HuH-7.5 (cell line): ENCODE measurements around the gene SLC8A3.

Source experiments
- DNase-seq: peaks from one replicate; pipeline ENCODE4 v3.0.0; 2011; ENCODE audit warnings: low spot score

Gene SLC8A3

DNA sequence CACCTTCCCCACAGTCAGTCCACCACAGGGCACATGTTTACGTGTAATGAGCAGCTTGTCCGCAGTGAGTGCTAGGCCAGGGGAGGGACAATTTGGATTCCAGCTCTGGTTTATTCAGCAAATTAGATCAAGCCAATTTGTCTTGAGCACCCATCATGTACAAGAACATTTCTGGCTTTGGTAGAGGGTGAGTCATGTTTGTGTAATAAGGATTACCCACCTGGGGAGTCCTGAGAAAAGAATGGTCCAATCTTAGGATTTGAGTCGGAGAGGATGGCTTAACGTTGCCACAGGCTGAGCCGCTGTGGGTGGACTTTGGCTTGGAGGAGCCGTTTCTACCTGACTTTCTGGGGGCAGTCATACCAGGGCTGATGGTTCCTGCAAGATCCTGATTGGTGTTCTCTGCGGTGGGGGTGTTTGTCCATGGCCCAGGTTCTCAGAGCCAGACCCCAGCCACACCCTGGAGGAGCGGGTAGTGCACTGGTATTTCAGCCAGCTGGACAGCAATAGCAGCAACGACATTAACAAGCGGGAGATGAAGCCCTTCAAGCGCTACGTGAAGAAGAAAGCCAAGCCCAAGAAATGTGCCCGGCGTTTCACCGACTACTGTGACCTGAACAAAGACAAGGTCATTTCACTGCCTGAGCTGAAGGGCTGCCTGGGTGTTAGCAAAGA is 165.8 kb downstream of the SLC8A3 start:
- no peak for DNase-seq

DNA sequence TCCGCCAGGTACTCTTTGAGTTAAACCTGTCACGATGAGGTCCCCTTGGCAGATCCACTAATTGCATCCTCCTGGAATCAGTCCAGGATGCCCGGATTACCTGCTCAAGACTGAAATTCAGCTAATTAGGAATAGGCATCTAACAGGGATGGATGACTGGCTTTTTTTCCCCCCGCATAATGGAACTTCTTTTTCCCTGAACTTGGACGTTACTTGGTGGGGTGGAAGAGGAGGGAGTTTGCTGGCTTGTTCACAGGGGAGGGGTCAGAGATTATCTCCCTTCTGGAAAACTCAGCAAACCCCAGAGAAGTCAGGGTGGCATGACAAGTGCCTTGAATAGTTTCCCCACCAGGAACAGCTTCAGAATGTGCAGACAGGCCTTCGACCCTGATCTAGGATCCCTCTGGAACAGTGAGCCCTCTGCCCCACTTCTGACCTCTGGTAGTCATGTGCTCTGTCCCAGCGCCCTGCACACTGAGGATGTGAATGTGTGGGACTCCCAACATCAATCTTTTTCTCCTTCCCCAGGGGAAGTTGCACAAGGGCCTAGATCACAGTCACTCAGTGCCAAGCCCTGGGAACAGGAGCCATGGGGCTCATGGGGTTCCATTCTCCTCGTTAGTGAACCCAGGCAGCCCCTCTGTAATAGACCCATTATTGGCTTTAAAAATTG is 167.1 kb downstream of the SLC8A3 start:
- DNase-seq = no peak

DNA sequence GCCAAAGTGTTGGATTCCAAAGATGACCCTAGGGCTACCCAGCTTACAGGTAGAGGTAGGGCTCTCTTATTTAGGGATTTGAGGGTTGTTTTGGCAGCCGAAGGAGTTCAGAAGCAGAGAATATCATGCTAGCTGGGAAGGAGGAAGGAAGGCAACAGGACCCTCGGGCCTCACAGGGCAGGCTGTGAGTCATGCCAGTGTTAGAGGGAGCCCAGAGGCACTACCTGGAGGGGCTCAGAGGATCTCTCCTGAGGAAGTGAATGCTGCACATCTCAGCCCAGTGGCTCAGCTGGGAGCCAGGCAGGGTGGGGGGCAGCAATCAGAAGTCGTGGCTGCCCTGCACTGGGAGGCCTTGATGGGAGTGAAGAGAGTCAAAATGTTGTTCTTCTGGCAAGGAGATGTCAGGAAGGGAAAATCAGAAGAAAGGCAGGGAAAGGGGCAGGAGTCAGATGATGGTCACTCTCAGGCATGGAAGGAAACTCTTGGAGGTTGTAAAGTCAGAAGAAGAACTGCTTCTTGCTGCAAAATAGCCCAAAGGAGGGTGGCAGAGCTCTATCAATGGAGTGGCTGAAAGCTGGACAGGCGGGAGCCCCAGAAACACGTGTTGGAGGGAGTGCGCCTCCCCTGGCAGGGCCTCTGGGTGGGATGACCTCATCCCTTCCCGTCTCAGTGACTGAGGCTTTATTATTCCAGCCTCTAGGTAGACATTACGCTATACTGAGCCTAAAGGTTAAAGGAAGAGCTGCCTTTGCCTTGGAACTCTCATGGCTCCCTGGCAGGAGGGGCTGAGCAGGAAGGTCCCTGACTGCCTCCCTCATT is 168.2 kb downstream of the SLC8A3 start:
- no peak for DNase-seq

DNA sequence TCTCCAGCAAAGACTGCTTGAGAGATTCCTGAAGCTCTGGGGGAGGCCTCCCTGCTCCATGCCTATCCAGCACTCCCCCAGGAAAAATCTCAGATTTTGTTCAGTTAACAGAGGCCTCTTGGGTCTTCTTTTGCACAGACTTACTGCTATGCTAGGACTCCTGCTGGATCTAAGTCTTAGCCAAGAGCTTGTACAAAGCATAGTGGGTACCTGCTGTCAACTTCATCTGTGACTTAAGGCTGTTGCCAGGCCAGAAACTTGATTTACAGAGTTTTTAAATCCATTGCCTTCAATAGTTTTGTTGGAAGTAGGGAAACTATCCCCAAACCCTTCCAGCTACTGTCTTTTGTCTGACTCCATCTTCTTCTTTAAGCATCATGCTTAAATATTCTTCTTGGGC is 169.1 kb downstream of the SLC8A3 start:
- no peak for DNase-seq

DNA sequence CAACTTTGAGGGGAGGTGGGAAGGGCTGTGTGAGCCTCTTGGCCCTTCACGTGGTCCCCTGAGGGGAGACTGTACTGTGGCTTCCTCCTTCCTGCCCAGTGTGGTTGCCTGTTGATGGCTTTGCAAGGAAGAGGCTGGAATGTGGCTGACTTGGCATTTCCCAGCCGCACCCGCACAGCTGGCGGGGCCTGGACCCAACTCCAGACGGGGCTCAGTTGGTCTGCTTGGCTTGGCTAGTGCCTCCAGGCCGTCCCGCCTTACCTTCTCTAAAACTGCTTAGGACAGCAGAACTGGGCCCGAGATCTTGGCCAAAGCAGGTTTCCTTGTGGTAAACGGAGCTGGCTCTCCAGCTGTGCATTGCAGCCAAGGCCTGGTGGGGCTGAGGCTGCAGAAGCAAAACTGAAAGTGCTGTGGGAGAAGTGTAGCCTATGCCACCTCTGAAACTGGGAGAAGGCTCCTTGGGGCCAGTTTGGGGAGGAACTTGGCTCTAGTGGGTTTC is 170.0 kb downstream of the SLC8A3 start:
- DNase-seq = no peak

DNA sequence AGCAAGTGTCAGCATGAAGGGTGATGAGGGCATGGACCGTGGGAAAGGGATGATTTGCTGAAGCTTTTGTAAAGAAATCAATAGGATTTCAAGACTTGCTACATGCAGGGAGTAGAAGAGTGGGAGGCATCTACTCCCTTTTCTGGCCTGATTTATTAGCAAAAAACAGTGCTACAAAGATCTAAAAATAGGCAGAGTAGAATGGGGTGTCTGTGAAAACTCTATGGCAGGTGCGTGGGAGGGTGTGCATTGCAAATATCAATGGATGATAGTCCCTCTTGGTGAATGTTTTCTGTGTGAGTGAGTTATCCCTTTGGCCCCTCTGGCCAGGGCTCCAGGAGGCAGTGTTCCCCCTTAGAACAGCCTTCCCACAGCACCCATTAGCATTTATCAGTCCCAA is 170.5 kb downstream of the SLC8A3 start:
- no peak for DNase-seq

DNA sequence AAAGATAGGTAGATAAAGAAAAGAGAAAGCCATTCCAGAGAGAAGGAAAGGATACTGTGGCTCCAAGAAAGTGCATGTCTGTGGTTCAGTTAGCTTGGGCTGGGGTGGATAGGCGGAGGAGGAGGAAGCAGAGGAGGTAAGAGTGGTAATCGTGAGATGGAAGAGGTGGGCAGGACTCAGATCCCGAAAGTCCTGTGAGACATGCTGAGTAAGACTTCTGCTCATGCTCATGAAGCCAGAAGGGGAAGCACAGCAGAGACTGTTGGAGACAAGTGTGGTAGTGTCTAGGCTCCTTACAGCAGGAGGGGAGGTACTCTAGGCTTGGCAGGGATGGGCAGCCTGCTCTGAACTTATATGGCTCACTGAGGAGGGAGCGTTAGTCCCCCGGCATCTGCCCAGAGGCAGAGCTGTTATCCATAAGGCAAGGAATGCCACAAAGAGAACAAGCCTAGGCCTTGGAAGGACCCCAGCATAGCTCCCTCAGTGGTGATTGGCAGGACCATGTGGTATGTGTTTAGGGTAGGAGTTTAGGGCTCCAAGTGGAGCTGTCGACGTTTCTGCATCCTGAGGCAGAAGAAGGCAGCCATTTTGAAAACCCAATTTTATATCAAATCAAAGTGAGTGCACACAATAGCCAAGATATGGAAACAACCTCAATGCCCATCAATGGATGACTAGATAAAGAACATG is 174.2 kb downstream of the SLC8A3 start:
- DNase-seq = no peak

DNA sequence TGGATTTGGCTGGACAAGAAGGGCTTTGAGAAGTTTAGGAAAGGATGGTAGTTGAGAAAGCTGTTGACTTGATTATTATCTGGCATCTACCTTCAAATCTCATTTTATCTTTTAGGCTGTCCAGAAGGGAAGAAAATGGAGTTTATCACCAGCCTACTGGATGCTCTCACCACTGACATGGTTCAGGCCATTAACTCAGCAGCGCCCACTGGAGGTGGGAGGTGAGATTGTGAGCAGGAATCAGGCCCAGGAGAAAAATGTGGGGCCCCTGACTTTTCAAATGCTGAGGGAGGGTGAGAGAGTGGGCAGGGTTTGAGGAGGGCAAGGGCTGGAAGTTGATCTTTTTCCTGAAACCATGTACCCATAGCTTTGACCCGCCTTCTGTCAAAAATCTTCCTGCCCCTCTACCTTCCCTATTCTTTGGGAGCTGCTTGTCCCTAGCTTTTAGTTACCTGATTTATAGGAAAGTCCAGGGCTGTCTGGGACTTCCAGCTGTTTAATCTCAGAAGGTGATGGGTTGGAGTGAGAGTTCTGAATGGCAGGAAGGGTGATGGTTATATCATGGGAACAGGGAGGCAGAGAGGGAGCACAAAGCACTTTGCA is 175.4 kb downstream of the SLC8A3 start:
- DNase-seq = peak; percentile 40

DNA sequence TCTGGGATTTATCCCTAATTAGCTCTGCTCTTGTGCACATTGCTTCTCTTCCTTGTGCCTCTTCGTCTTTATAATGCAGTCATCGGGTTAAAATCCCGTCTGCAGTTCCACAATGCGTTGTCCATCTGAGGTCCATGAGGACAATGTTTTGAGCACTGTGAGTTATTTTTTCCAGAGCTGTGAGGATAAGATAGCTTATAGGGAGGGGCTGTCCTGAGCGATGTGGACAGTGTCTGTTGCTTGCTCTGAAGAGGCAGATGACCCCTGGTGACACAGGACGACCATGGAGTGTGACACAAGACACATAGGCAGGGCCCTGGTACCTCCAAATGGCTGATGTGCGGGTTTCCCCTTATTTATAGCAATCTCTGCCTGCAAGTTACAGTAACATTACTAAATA is 177.0 kb downstream of the SLC8A3 start:
- no peak for DNase-seq

DNA sequence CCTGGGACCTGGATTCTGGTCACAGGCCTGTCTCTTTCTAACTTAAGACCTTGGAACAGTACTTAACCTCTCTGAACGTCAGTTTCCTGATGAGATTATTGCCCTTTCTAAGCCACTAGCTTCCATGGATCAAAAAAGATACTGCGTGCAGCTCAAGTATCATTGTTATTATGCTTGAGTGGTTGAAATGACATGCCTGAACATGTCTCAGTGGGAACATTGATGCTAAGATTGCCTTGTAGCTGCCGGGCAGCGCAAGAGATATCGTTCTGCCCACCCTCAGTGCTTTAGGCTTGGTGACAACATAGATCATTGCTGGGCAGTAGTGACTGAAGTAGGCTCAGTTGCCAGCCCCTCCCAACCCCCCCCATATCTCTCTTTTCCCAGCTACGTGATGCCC is 177.7 kb downstream of the SLC8A3 start:
- no peak for DNase-seq

DNA sequence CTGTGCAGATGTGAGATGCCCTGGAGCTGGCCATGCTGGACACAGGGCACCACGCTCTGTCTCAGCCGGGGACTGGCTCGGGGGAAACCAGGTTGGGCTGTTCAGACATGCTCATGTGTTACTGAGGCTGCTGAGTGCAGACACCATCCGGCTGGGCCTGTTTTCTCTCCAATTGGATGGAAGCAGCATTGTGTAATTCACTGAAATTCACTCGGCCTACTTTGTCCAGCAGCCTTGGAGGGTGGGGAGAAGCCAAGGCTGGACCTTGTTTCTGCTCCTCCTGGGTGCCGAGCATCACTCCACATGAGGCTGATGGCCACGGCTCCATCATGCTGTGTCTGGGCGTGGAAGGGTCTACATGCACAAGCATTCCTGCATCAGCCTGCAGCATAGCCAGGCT is 178.8 kb downstream of the SLC8A3 start:
- no peak for DNase-seq

DNA sequence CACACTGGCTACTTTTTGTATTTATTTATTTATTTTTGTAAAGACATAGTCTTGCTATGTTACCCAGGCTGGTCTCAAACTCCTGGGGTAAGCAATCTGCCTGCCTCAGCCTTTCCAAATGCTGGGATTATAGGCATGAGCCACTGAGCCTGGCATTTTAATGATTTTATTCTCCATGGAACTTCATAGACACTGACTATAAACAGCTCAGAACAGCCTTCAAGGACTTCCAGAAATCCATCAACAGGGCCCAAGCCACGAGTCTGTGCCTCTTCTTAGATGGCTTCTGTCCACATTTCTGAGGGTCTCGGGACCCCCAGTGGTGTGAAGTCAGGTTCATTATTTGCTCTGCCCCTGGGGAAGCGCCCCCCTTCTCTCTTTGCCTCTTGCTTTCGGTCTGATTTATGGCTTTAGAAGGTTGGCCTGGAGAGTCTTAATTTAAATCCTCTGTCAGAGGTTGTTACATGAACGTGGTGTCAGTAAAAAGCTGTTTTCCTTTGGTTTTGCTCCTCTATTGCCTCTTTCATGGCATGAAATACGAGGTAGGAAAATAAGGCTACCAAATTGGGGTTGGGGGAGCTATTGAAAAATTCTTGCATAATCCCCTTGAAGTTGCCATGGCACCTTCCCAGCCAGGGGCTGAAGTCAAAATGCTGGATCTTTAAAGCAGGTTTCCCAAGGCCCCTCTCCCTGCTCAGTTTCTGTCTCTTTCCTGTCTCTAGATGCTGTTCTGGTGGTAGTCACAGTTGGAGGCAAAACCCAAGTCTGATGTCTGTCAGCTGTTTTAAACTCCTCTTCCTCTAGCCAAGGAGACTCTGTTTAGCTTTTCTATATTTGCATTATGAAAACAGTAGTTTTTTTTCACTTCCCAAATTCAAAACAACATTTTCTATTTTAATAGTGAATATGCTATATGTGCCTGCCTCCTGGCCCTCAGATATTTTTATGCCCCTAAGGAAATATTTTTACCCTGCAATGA is 180.2 kb downstream of the SLC8A3 start:
- no peak for DNase-seq

DNA sequence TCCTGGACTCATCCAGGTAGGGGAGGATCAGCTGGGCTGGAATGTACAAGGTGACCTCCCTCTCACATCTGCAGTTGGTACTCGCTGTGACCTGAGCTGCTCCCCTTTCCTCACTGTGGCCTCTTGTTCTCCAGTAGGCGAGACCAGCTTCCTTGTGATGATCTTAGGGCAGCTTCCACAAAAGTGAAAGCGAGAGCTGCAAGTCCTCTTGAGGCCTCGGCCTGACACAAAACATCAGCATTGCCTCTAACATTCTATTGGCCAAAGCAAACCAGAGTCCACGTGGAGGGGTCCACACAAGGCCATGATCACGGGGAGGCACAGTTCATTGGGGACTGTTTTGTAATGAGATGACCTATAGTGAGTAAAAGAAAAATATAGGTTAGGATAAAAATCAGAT is 182.1 kb downstream of the SLC8A3 start:
- DNase-seq = no peak

DNA sequence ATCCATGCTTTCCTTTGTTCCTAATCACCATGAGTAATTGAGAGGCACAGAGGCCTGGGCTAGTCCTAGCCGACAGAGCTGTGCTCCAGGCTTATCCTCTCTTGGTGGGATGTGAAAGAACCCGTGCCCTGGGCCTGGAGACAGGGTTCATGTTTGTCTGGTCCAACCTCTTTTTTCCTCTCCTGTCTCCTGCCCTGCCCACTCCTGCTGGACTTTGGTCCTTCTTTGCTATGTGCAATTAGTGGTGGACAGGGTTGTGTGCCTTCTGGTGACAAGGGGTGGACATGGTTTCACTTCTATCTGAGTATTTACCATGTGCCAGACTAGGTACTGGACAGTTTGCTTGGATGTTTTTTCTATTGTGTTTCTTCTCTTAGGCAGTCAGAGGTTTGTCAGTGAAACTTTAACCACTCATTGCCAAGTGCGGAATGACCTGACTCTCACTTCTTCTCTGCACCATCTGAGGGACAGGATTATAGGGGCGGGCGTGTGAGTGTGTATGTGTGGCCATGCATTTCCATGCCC is 183.4 kb downstream of the SLC8A3 start:
- no peak for DNase-seq

DNA sequence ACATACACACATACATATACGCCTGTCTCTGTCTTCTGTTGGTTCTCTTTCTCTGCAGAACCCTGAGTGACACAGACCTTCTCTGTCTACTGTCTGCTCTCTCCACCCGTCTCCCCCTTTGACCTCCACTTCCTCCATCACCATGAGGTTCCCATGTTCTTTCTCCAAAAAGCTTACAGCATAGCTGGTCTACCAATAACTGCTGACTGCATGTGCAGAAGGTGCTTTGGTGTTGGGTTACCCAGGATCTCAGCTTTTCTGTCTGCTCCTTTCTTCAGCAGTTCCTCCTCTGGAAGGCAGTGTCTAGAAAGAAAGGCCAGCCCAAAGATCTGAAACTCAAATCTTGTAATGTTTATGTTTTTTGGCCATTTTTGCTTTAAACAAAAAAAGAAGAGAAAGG is 184.0 kb downstream of the SLC8A3 start:
- no peak for DNase-seq

DNA sequence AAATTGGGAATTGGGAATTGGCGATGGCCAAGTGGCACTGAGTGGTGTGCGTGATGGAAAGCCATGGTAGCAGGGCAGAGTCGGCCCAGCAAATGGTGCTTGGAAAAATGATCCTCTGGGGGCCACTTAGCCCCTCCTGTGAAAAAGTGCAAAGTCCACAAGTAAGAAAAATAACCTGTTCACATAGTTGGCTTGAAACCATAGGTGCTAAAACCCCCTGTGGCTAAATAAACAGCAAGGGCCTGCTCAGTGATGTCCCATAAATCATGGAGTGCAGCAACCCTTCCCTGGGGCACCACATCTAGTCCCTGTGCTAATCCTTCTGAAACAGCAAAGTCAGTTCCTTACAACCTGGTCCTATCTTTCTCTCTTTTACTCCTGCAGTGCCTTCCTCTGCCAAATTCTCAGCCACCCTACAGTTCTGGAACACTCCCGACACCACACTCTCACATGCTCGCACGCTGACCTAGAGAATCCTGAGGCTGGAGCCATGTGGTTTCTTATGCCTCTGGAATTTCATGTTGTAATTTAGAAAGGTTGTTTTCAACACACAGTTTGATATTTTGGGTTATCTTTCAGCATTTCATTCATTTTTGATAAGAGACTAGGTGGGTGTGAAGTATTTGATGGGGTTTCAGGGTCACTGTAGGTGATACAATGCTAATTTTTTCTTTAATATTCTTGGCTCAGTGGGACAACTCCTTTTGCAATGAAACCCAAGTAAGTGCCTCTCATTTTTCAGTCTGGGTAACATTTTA is 186.0 kb downstream of the SLC8A3 start:
- DNase-seq = no peak

DNA sequence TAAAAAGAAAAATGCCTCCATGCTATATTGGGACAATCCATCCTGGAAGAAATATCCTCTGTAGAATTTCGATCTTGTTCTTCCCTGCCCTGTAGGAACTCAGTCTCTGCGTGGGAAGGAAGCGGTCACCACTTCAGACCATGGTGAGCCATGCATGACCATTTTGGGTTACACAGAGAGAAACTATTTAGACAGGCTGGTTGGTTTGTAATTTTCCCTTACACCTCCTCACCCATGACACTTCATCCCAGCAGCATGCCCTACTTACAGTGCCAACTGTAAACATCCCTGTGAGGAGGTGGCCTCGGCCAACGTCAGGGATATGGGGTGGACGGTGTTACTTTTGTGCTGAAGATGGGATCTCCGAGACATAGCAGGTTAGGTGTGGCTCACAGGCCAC is 188.2 kb downstream of the SLC8A3 start:
- no peak for DNase-seq

DNA sequence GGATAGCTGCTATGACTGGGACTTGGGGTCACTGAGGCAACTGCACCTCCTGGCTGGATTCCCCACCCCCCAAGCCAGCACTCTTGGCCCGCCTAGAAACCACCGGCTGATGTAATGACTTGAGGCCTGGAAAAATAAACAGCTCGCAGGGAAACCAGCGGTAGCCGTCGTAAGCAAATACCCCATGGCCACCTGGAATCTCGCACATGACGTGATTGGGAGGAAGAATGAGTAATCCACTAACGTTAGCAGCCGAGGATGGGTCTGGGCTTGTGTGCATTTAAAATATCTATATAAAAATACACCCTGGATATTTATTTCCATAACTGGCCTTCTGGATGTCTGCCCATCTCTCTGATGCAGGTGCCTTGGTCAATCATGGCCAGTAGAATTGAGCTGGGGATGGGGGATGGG is 189.5 kb downstream of the SLC8A3 start:
- DNase-seq = no peak

DNA sequence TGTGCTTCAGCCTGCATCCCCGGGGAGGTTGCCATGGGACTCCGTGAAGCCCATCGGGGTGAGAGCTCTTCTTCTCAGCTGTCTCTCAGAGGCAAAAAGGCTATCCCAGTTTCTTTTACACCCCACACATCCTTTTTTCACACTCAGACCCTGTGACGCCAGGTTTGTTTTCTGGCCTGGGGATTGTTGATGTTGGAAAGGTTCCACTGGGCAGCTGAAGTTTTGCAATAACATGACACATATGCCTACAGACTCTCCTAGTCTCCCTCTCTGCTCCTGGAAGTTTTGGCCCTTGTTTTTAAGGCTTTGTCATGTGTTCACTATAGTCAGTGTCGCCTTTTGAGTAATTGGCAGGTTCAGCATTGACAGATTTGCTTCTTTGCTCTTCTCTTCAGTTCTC is 190.9 kb downstream of the SLC8A3 start:
- no peak for DNase-seq

DNA sequence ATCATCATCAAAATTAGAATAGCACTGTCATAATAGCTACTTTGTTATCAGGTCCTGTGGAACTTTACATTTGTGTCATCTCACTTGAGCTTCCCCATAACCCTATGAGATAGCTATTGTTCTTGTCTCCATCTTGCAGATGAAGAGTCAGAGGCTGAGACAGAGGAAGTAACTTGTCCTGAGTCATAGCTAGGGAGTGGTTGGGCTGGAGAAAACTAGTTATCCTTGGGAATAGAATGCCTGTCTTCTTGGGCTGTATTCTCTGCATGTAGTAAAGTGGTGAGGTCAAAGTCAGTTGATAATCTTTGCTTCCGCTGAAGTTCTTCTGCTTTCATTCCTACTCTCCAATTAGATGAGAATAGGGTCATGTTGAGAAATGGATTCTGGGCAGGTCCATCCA is 192.5 kb downstream of the SLC8A3 start:
- no peak for DNase-seq
